NCI-H1105 (cell line): ENCODE data around the gene CNTN4.

Experiments used
- DNase-seq: peaks from one replicate; lab custom pipeline; 2025; lab: John Stamatoyannopoulos, UW

The CNTN4 gene

DNA sequence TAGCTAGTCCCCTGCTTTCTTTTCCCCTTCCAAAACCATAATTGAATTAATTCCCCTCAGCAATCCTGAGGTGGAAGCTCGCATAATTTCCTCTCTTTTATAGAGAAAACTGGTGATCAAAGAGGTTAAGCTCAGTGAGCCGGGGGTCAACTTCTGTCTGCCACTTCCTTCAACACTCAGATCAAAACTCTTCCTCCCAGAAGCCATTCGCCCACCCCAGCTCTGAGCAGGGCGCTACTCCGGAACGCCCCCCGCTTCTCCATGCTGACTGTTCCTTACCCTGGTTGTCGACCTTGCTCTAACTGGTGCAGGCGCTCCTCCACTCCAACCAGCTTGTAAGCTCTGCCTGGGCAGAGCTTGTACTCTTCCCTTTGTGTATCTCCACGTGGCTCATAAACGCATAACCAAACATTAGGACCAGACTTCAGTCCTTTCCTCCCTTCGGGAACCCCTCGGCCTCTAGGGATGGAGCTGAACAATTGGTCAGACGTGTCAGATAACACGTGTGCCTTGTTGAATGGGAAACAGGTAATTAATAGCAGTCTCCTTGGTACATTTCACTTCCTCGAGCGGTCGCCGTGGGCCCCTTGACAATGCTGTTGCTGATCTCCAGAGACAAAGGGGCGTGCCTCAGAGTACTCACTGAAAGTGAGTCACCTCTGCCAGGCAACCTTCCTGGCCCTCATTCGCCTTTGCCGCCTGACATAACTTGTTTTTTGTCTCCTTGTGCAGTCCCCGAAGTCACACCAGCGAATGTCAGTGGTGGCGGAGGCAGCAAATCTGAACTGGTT, 939.7 kb downstream of the CNTN4 start:
- DNase-seq, result no peak

DNA sequence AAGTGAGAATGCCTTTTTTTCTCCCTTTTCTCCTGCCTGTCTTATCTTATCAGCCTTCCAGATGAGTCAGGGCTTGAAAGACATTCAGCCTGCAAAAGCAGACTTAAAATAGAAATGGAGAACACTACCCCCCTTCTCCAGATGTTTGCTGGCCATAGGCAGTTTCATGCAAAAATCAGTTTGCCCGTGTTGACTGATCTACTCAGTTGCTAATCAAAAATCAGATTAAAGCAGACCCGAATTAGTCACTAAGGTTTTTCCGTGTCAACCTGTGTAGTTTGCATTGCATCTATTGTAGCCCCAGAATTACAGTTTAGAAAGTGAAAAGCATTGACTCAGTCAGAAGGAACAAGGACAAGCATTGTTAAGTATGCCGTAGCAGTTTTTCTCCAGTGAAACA, 955.3 kb downstream of the CNTN4 start:
- no peak for DNase-seq

- no peak for DNase-seq
These were observed 961.0 kb downstream of the CNTN4 start for GRCh38 chr3:3059645-3060044.

DNA sequence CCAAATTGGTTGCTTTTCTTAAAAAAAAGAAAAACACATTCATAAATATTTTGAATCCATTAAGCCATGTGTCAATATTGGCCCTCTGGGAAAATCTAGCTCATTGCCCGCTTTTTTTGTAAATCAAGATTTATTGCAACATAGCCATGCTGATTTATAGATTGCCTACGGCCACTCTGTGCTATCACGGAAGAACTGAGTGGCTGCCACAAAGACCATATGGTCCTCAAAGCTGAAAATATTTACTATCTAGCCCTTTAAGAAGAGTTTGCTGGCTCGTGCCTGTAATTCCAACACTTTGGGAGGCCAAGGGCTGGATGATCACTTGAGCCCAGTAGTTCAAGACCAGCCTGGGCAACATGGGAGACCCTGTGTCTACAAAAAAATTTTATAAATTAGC, 965.6 kb downstream of the CNTN4 start:
- DNase-seq, result no peak

DNA sequence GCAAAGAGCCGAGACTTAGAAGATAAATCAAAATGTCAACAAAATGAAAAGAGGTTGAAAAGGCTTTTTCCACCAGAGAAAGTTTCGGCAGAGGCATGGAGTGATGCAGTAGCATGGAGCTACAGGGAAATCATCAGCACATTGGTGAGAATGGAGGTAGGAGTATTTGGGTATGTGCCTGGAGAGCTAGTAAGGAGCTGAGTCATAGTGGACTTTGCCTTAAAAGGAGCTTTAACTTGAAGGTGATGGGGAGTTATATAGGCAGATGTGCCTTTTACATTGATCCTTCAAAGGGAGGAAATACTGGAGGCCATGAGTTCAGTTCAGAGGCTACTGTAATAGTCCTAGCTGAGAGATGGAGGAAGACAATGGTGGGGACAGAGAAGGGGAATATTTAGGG, 967.2 kb downstream of the CNTN4 start:
- DNase-seq, result no peak

GRCh38 chr3:3066378-3066777, 967.7 kb downstream of the CNTN4 start:
- no peak for DNase-seq

DNA sequence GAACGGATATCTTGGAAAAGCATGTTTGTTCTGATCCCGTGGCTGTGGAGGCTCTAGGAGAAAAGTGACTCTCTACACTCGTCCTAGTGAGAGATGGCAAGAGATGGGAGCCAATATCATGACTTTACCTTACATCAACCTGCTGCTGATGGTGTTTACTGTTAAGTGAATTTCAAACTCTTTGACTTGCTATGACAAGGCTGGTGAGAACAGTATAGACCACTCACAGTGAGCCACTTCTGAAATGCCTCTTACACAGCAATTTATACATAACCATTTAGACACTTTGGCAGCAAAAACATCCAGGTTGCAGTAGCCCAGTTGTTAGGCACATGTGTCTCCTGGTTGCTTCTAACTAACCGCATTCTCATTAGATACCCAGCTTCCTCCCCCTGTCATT, 968.2 kb downstream of the CNTN4 start:
- DNase-seq, result no peak

- no peak for DNase-seq
These were observed 969.8 kb downstream of the CNTN4 start for GRCh38 chr3:3068358-3068881.

- no peak for DNase-seq
These were observed 971.1 kb downstream of the CNTN4 start for GRCh38 chr3:3069723-3070122.

DNA sequence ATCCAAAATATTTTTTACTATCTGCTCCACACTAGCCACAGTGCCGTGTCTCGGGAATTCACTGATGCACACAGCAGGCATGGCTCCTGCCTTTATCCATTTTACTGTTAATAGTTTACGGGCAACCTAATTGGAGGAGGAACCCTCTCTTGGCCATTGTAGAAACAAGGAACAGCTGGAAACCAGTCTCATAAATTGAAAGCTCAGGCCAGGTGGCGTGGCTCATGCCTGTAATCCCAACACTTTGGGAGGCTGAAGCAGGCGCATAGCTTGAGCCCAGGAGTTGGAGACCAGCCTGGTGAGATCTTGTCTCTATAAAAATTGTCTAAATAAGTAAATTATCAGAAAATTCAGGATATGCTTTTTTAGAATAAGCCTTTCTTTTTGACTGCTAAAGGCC, 972.5 kb downstream of the CNTN4 start:
- no peak for DNase-seq

DNA sequence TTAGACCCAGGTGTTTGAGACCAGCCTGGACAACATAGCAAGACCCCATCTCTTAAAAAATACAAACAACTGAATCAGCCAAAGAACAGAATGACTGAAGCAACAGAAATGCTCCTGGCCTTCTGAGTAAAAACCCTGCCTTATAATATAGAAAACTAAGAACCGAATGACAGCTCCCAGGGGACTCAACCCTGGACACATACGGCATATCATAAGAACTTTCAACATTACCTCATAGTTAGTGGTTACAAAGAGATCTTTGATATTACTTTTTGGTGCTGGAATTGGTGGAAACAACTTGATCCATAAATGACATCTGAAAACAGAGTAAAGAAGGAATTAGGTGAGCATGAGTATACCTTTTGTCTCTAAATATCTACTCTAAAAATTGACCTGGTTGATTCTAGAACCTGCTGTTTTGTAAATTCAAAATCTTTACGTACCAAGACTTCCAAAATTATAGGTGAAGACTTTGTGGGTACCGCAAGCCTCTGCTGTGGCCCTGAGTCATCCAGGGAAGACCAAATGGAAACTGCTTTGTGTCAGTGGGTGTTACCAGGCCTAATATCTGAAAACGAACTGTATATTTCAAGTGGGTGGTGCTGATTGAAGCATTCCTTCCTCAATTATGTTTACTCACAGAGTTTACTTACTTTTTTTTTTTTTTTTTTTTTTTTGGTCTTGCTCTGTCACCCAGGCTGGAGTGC, 976.0 kb downstream of the CNTN4 start:
- no peak for DNase-seq

DNA sequence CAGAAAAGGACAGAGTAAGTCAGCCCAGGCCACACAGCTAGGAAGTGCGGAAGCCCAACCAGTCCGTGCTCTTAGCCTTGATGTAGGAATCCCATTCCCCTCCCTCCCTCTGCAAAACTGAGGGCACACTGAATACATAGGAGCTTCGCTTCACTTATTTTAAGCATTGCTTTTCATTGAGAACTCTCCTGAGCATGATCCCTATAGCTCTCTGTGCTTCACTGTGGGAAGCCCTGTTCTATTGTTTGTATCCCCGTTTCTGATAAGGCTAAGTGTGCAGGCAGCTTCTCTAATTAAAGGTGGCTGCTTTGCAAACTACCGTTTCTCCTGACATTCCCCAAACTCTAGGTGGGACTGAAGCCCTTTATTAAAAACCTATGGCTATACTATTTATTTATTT, 981.6 kb downstream of the CNTN4 start:
- DNase-seq, result no peak

DNA sequence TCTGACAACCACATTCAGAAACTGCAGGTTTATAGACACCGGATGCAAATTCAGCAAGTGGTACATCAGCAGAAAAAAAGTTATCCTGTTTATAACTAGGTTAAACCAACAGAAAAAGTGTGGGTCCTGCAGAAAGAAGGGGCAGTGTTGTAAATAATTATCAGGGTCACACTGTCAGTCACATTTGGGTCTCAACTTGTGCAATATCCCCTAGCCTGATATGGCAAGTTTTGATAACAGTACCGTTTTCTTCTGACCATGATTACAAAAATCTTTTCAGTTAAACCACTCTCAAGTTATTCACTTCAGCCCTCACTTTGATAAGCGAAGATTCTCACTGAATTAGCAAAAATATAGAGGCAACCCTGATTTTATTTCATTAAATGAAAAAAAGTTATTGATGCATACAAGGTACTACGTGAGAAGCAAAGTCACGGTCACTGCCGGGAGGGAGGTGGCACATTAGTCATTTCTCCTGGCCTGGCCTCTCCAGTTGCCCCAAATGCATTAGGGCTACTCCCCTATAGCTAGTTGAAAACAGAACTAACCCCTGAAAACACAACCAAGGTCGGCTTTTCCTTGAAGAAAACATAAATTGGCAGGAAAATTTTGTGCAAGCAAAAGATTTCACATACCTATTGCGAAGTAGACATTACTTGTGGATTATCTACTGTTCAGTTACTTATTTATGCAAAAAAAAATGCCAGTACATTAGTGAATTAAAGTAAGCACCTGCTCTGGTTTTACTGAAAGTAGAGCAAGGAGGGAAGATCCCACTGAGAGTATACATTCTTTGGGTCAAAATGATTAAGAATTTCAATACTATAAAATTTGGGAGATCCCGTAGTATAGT, 982.9 kb downstream of the CNTN4 start:
- DNase-seq, result no peak

DNA sequence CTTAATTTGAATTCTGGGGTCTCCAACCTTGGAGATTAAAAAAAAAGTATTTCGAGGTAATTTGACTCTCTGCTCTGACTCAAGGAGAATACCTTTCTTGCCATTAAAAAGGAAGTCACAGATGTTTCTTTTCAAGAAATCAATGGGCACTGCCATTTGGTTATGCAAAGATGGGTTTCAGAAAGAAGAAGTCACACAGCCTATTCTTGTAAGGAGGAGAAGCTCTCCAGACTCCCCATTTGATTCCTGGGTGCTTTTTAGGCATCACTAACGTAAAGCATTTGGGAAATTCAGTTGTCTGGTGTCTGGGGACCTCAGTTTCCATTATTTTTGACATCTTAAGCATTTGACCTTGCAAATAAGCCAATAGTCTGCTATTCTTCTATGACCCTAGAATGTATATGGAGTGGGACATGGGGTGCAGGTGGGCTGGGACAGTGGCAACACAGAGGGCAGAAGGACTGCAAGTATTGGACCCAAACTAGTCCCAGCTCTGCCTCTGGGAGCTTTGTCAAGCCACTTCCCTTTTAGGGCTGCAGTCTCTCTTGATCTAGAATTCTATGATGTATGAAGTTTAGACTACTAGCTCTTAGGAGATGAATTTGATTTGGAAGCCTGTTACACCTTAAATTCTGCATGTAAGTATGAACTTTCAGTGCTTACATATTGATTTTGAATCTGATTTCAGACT, 983.7 kb downstream of the CNTN4 start:
- no peak for DNase-seq

GRCh38 chr3:3084890-3085289, 986.2 kb downstream of the CNTN4 start:
- no peak for DNase-seq

GRCh38 chr3:3085782-3086181, 987.1 kb downstream of the CNTN4 start:
- DNase-seq, result no peak

DNA sequence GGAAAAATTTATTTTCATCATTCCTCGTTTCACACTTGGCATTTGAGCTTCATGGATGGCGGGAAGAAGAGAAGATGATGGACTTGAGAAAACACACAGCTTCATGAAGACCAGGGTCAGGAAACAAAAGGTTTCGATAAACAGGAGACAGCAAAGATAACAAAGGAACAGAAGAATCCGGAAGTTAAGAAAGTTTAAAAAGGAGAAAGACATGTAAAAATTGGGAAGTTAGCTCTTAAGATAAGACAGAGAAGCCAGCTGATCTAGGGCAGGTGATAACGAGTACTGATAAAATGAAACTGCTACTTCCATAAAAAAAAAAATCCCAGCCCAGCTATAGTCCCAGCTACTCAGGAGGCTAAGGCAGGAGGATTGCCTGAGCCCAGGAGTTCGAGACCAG, 987.6 kb downstream of the CNTN4 start:
- DNase-seq, result no peak

DNA sequence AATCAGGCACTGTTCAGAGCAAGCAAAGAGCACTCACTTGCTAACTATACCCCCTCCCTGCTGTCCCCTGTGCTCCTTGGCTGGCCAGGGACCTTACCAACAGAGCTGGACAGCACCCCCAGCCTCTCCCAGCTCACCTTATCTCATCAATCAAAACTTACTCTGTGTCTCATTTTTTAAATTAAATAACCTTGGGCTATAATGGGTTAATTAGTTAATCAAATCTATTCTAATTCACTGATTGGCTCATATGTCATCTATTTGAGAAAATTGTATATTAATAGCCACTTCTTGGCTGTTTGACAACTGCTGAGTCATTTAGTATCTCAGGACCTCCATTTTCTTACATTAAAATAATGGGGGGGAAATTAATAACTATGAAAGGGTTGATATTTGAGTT, 988.6 kb downstream of the CNTN4 start:
- no peak for DNase-seq

DNA sequence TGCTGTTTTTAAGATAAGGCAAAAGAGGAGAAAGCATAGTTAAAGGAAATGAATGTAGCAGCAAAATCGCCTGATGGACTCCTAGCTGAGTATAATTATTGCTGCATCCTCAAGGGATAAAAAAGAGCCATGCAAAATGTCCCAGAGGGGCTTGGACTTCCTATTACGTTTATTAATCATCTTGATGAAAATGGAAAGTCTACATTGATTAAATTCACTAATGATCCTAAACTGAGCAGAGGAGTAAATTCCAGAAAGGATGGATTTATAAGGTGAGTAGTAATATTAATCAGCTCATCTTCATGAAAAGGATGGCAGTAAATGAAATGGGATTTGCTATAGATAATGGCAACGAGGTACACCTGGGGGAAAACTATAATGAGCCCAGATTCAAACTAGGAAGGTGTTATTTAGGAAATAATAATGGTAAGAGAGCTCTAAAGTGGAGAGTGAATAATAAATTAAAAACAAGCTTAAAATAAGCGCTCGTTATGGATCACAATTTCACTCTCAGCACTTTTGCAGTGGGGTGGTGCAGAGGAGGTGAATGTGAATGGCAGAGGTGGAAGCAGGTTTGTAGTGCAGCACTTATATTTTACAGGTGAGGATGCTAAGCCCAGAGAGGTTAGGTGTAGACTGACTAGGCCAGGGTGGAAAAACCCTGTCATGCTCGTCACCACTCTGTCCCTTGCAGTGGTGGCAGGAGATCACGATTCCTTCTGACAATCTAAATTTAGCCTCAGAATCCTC, 989.2 kb downstream of the CNTN4 start:
- no peak for DNase-seq

DNA sequence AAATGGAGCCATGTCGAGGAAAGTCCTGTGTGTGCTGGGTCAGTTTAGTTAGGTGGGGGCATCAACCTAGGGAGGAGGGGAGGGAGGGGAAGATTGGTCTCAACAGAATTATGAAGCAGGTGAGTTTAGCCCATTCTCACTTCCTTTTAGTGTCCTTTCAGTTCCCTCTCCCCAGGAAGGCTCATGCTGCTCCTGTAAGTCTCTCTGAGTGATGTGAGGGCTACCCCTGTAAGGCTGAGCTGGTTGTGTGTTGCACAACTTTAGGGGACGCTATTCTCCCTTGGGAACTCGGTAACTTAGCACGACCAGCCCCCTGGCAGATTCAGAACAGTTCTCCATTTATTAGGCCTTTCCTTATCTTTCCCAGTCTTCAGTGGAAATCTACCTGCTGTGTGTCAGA, 990.4 kb downstream of the CNTN4 start:
- no peak for DNase-seq

- DNase-seq, result no peak
These were observed 999.3 kb downstream of the CNTN4 start for GRCh38 chr3:3097958-3098357.
